ENCODE measurements around the gene CTXN2.

Gene CTXN2

GRCh38 chr15:48202068-48202467, 10.6 kb downstream of the CTXN2 start:
- TF ChIP-seq POLR2AphosphoS5 (IDR thresholded peaks at IDR 0.05; ENCODE audit: low read depth, low read length): no peak
- TF ChIP-seq SPI1 (IDR thresholded peaks at IDR 0.05; ENCODE audit: low read depth, low read length): no peak
- TF ChIP-seq POLR2A (IDR thresholded peaks at IDR 0.05; ENCODE audit: low read depth, low read length): no peak
- no peak for TF ChIP-seq PAX5 (IDR thresholded peaks at IDR 0.05; ENCODE audit: insufficient read depth, low read length, severe bottlenecking)
- no peak for TF ChIP-seq POU2F2 (IDR thresholded peaks at IDR 0.05; ENCODE audit: low read depth, low read length)
- no peak for TF ChIP-seq TAF1 (IDR thresholded peaks at IDR 0.05; ENCODE audit: low read depth, low read length)
- no peak for FAIRE-seq
- DNase-seq (ENCODE audit: insufficient read length, low spot score): no peak

GRCh38 chr15:48205981-48206380, 14.5 kb downstream of the CTXN2 start, which contains the start of gene SLC12A1:
Gene SLC12A1, plus strand, starts transcription at chr15:48206302. Its CDS starts 1,418 bp downstream, at chr15:48207720.
- TF ChIP-seq PAX5 (IDR thresholded peaks at IDR 0.05; ENCODE audit: insufficient read depth, low read length, severe bottlenecking) (no peak), POU2F2 (IDR thresholded peaks at IDR 0.05; ENCODE audit: low read depth, low read length) (no peak), POLR2A (IDR thresholded peaks at IDR 0.05; ENCODE audit: low read depth, low read length) (no peak), TAF1 (IDR thresholded peaks at IDR 0.05; ENCODE audit: low read depth, low read length) (no peak), SPI1 (IDR thresholded peaks at IDR 0.05; ENCODE audit: low read depth, low read length) (no peak), POLR2AphosphoS5 (IDR thresholded peaks at IDR 0.05; ENCODE audit: low read depth, low read length) (no peak)
- DNase-seq (ENCODE audit: insufficient read length, low spot score): no peak
- no peak for FAIRE-seq

GRCh38 chr15:48221261-48221660, 29.8 kb downstream of the CTXN2 start:
- DNase-seq (ENCODE audit: insufficient read length, low spot score) (no peak), FAIRE-seq (no peak)
- TF ChIP-seq POLR2A (IDR thresholded peaks at IDR 0.05; ENCODE audit: low read depth, low read length) (no peak), POLR2AphosphoS5 (IDR thresholded peaks at IDR 0.05; ENCODE audit: low read depth, low read length) (no peak), SPI1 (IDR thresholded peaks at IDR 0.05; ENCODE audit: low read depth, low read length) (no peak), POU2F2 (IDR thresholded peaks at IDR 0.05; ENCODE audit: low read depth, low read length) (no peak)

GRCh38 chr15:48221885-48222284, 30.4 kb downstream of the CTXN2 start:
- DNase-seq (ENCODE audit: insufficient read length, low spot score) (no peak), FAIRE-seq (no peak)
- TF ChIP-seq POU2F2 (IDR thresholded peaks at IDR 0.05; ENCODE audit: low read depth, low read length) (no peak), SPI1 (IDR thresholded peaks at IDR 0.05; ENCODE audit: low read depth, low read length) (no peak), PAX5 (IDR thresholded peaks at IDR 0.05; ENCODE audit: insufficient read depth, low read length, severe bottlenecking) (no peak), POLR2AphosphoS5 (IDR thresholded peaks at IDR 0.05; ENCODE audit: low read depth, low read length) (no peak), TAF1 (IDR thresholded peaks at IDR 0.05; ENCODE audit: low read depth, low read length) (no peak)

GRCh38 chr15:48222627-48223026, 31.2 kb downstream of the CTXN2 start:
- DNase-seq (ENCODE audit: insufficient read length, low spot score) (no peak), FAIRE-seq (no peak)
- no peak for TF ChIP-seq POU2F2 (IDR thresholded peaks at IDR 0.05; ENCODE audit: low read depth, low read length)
- no peak for TF ChIP-seq TAF1 (IDR thresholded peaks at IDR 0.05; ENCODE audit: low read depth, low read length)
- TF ChIP-seq SPI1 (IDR thresholded peaks at IDR 0.05; ENCODE audit: low read depth, low read length): no peak
- no peak for TF ChIP-seq POLR2AphosphoS5 (IDR thresholded peaks at IDR 0.05; ENCODE audit: low read depth, low read length)
- TF ChIP-seq PAX5 (IDR thresholded peaks at IDR 0.05; ENCODE audit: insufficient read depth, low read length, severe bottlenecking): no peak
- no peak for TF ChIP-seq POLR2A (IDR thresholded peaks at IDR 0.05; ENCODE audit: low read depth, low read length)

GRCh38 chr15:48225771-48226170, 34.3 kb downstream of the CTXN2 start:
- DNase-seq (ENCODE audit: insufficient read length, low spot score) (no peak), FAIRE-seq (no peak)
- TF ChIP-seq TAF1 (IDR thresholded peaks at IDR 0.05; ENCODE audit: low read depth, low read length) (no peak), SPI1 (IDR thresholded peaks at IDR 0.05; ENCODE audit: low read depth, low read length) (no peak), POU2F2 (IDR thresholded peaks at IDR 0.05; ENCODE audit: low read depth, low read length) (no peak), PAX5 (IDR thresholded peaks at IDR 0.05; ENCODE audit: insufficient read depth, low read length, severe bottlenecking) (no peak), POLR2A (IDR thresholded peaks at IDR 0.05; ENCODE audit: low read depth, low read length) (no peak), POLR2AphosphoS5 (IDR thresholded peaks at IDR 0.05; ENCODE audit: low read depth, low read length) (no peak)

GRCh38 chr15:48230498-48230897, 39.0 kb downstream of the CTXN2 start:
- TF ChIP-seq TAF1 (IDR thresholded peaks at IDR 0.05; ENCODE audit: low read depth, low read length): no peak
- TF ChIP-seq POLR2AphosphoS5 (IDR thresholded peaks at IDR 0.05; ENCODE audit: low read depth, low read length): no peak
- no peak for TF ChIP-seq PAX5 (IDR thresholded peaks at IDR 0.05; ENCODE audit: insufficient read depth, low read length, severe bottlenecking)
- no peak for TF ChIP-seq POLR2A (IDR thresholded peaks at IDR 0.05; ENCODE audit: low read depth, low read length)
- no peak for TF ChIP-seq POU2F2 (IDR thresholded peaks at IDR 0.05; ENCODE audit: low read depth, low read length)
- TF ChIP-seq SPI1 (IDR thresholded peaks at IDR 0.05; ENCODE audit: low read depth, low read length): no peak
- DNase-seq (ENCODE audit: insufficient read length, low spot score) (no peak), FAIRE-seq (no peak)

- DNase-seq (ENCODE audit: insufficient read length, low spot score) (no peak), FAIRE-seq (no peak)
- TF ChIP-seq POLR2A (IDR thresholded peaks at IDR 0.05; ENCODE audit: low read depth, low read length) (no peak), POLR2AphosphoS5 (IDR thresholded peaks at IDR 0.05; ENCODE audit: low read depth, low read length) (no peak), PAX5 (IDR thresholded peaks at IDR 0.05; ENCODE audit: insufficient read depth, low read length, severe bottlenecking) (no peak), TAF1 (IDR thresholded peaks at IDR 0.05; ENCODE audit: low read depth, low read length) (no peak), POU2F2 (IDR thresholded peaks at IDR 0.05; ENCODE audit: low read depth, low read length) (no peak), SPI1 (IDR thresholded peaks at IDR 0.05; ENCODE audit: low read depth, low read length) (no peak)
Observed at GRCh38 chr15:48233246-48233645, 41.8 kb downstream of the CTXN2 start.

GRCh38 chr15:48239334-48239733, 47.9 kb downstream of the CTXN2 start:
- TF ChIP-seq POLR2AphosphoS5 (IDR thresholded peaks at IDR 0.05; ENCODE audit: low read depth, low read length) (no peak), TAF1 (IDR thresholded peaks at IDR 0.05; ENCODE audit: low read depth, low read length) (no peak), PAX5 (IDR thresholded peaks at IDR 0.05; ENCODE audit: insufficient read depth, low read length, severe bottlenecking) (no peak), POU2F2 (IDR thresholded peaks at IDR 0.05; ENCODE audit: low read depth, low read length) (no peak), POLR2A (IDR thresholded peaks at IDR 0.05; ENCODE audit: low read depth, low read length) (no peak), SPI1 (IDR thresholded peaks at IDR 0.05; ENCODE audit: low read depth, low read length) (no peak)
- DNase-seq (ENCODE audit: insufficient read length, low spot score) (no peak), FAIRE-seq (no peak)

- no peak for DNase-seq (ENCODE audit: insufficient read length, low spot score)
- TF ChIP-seq SPI1 (IDR thresholded peaks at IDR 0.05; ENCODE audit: low read depth, low read length) (no peak), TAF1 (IDR thresholded peaks at IDR 0.05; ENCODE audit: low read depth, low read length) (no peak), POLR2AphosphoS5 (IDR thresholded peaks at IDR 0.05; ENCODE audit: low read depth, low read length) (no peak), POU2F2 (IDR thresholded peaks at IDR 0.05; ENCODE audit: low read depth, low read length) (no peak), POLR2A (IDR thresholded peaks at IDR 0.05; ENCODE audit: low read depth, low read length) (no peak), PAX5 (IDR thresholded peaks at IDR 0.05; ENCODE audit: insufficient read depth, low read length, severe bottlenecking) (no peak)
- FAIRE-seq: no peak
Observed at GRCh38 chr15:48242015-48242414, 50.5 kb downstream of the CTXN2 start.

All from GM12891 (cell line).